K562 (cell line): ENCODE data around the gene SDK1.

Experiments used
- CTCF ChIP-seq, 3 experiments: IDR thresholded peaks in 2 of 3; conservative IDR thresholded peaks in 1 of 3; 2 replicates each; pipeline ENCODE4 v1.5.1; 2011 to 2012; ENCODE audit warnings: low read length in 3 of 3, mild to moderate bottlenecking in 3 of 3, control low read depth in 2 of 3, improper control_type of control experiment in 1 of 3, inconsistent platforms in 1 of 3, low read depth in 1 of 3, mixed read lengths in 1 of 3, moderate library complexity in 1 of 3; ENCODE audit not compliant: insufficient read depth in 2 of 3
- E2F4 ChIP-seq: sonication (generic); formaldehyde crosslinking; IDR thresholded peaks from 2 replicates; pipeline ENCODE4 v1.8.0; 2022; ENCODE audit warnings: mild to moderate bottlenecking, low read depth, missing genetic modification reagents
- EGR1 ChIP-seq: fragments of 450-650 bp; conservative IDR thresholded peaks from 2 replicates; pipeline ENCODE4 v1.6.1; 2017; ENCODE audit warnings: mild to moderate bottlenecking
- HNRNPH1 ChIP-seq: fragments of 200-400 bp; formaldehyde crosslinking; optimal IDR thresholded peaks from 2 replicates; pipeline ENCODE3; 2017; ENCODE audit warnings: low read depth, mild to moderate bottlenecking, low read length, moderate library complexity
- POLR2AphosphoS5 ChIP-seq: IDR thresholded peaks from 2 replicates; pipeline ENCODE4 v1.6.1; 2011; ENCODE audit warnings: mild to moderate bottlenecking, low read depth, low read length, moderate library complexity; ENCODE audit not compliant: control insufficient read depth, insufficient read depth
- SMAD1 ChIP-seq: fragments of 150-350 bp; IDR thresholded peaks from 2 replicates; pipeline ENCODE4 v1.6.1; 2014; ENCODE audit warnings: low read length, low read depth; ENCODE audit not compliant: partially characterized antibody
- USF1 ChIP-seq: sonication (generic); formaldehyde crosslinking; IDR thresholded peaks from 2 replicates; pipeline ENCODE4 v1.9.0; 2022; ENCODE audit warnings: mild to moderate bottlenecking, missing genetic modification reagents
- TF ChIP-seq, protein P1 (sequence below): fragments of 250-450 bp; sonication (Bioruptor Pico); IDR thresholded peaks from 2 replicates; pipeline ENCODE4 v1.8.0; 2021; ENCODE audit warnings: borderline replicate concordance, mild to moderate bottlenecking, moderate library complexity; ENCODE audit not compliant: poor library complexity, severe bottlenecking

GRCh38 chr7:4099651-4100050 lies 798.6 kb downstream of the SDK1 start:
- TF ChIP-seq E2F4 (CRISPR knock-in tag) (no peak), CTCF (IDR thresholded peaks at IDR 0.05 in 2 of 3, conservative IDR thresholded peaks at IDR 0.05 in 1 of 3; ENCODE audit: insufficient read depth in 2 of 3, low read depth in 1 of 3, low read length in 3 of 3) (no peak), SMAD1 (no peak), POLR2AphosphoS5 (no peak), HNRNPH1 (no peak), USF1 (CRISPR knock-in tag) (no peak), EGR1 (no peak)
- TF ChIP-seq, protein P1, sequence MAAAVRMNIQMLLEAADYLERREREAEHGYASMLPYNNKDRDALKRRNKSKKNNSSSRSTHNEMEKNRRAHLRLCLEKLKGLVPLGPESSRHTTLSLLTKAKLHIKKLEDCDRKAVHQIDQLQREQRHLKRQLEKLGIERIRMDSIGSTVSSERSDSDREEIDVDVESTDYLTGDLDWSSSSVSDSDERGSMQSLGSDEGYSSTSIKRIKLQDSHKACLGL, result no peak
